T47D (cell line): ENCODE results near the gene SLC7A6OS.
A peak's percentile ranks its signal among the peaks of the same experiment; 100 is the strongest.

Experiments
- DNase-seq, 2 experiments: peaks; one replicate each; pipeline versions ENCODE4 v3.0.0 to v3.0.0-alpha.2; 2011 to 2012; ENCODE audit warnings: low read depth in 1 of 2, low spot score in 1 of 2
- JUND ChIP-seq: IDR thresholded peaks from 2 replicates; pipeline ENCODE4 v1.6.1; 2012; ENCODE audit warnings: low read depth
- in situ Hi-C: cut with HindIII; loops from 2 replicates; pipeline ENCODE4 v1.10.0; 2016; ENCODE audit warnings: low sequenced_read_pairs, low pct_unique_long_range_greater_than_20kb

The SLC7A6OS gene

DNA sequence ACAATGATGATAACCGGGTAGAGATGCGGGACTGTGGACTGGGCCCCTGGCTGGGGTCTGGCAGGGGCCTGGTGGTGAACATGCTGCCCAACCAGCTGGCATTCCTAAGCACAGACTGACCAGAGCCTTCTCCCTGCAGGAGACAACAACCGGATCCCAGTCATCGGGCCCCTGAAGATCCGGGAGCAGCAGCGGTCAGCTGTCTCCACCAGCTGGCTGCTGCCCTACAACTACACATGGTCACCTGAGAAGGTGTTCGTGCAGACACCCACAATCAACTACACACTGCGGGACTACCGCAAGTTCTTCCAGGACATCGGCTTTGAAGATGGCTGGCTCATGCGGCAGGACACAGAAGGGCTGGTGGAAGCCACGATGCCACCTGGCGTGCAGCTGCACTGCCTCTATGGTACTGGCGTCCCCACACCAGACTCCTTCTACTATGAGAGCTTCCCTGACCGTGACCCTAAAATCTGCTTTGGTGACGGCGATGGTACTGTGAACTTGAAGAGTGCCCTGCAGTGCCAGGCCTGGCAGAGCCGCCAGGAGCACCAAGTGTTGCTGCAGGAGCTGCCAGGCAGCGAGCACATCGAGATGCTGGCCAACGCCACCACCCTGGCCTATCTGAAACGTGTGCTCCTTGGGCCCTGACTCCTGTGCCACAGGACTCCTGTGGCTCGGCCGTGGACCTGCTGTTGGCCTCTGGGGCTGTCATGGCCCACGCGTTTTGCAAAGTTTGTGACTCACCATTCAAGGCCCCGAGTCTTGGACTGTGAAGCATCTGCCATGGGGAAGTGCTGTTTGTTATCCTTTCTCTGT lies 51.5 kb downstream of the SLC7A6OS start:
- TF ChIP-seq JUND, result no peak
- in situ Hi-C loops, result no loop called here
- DNase-seq, result no peak

DNA sequence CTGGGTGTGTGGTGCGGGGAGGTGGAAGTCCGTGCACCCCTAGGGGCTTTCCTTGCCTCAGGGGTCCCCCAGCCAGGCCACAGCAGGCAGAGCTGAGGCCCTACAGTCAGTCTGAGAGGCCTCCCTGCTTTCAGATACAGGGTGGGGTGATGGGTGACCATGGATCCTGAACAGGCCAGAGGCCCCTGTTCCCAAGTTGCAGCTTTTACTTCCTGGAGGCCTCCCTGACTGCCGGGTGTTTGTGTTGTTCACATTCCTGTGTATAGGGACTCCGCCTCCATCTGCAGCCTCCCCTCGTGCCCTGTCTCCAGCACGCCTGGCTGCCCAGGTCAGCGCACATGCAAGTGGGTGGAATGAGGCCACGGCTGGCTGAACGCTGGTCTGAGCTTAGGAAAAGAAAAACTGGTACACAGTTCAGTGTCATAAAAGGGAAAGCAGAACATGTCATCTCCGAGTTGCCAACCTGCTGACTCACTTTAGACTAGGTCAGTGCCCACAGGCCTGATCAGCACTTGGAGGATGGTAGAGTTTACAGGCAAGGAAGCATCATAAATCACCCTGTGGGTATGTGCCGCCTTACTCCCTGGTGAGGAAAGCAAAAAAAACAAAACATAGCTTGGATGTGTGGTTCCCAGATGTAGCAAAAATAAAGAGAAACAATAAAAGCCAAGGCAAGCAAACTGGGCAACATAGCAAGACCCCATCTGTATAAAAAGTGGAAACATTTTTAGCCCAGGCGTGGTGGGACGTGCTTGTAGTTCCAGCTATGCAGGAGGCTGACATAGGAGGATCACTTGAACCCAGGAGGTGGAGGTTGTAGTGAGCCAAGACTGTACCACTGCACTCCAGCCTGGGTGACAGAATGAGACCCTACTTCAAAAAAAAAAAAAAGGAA lies 52.6 kb downstream of the SLC7A6OS start:
- TF ChIP-seq JUND, result no peak
- DNase-seq, result peak; percentile 55 to 78
- in situ Hi-C loops, result no loop called here

DNA sequence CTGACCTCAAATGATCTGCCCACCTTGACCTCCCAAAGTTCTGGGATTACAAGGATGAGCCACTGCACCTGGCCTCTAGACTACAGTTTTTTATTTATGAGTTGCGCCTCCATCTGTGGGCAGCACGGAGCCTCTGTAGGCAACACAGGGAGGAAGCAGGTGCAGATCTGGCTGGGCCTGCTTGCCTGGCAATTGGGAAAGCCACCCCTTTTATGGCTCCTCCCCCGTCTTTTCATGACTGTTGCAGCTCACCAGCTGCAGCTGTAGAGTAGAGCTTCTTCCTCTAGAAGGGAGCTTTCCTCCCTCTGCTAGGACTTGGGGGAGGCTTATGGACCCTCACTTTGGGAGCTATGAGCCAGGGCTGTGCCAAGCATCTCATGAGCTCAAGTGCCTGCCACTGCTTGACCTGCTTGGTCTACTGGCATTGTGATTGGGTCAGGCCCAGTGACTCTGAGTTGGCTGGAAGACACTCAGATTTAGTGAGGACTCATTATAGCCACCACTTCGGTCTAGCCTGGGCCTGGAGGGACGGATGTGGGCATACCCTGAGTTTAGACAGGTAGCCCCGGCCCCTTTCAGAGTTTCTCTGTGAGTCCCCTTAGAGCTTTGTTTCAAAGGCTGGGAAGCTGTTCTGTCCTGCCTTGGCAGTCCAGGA lies 53.4 kb downstream of the SLC7A6OS start:
- peak; percentile 55 to 83 for DNase-seq
- TF ChIP-seq JUND, result no peak
- in situ Hi-C loops, result no loop called here

DNA sequence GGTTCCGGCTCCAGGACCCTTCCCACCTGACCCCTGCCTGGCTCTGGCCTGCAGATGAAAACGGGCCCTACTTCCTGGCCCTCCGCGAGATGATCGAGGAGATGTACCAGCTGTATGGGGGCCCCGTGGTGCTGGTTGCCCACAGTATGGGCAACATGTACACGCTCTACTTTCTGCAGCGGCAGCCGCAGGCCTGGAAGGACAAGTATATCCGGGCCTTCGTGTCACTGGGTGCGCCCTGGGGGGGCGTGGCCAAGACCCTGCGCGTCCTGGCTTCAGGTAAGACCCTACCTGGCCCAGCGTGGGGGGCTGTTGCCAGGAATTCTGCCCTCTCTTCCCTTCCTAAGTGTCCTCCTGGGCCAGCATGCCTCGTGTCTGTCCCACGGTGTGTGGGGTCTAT lies 55.0 kb downstream of the SLC7A6OS start:
- in situ Hi-C loops, result no loop called here
- no peak for TF ChIP-seq JUND
- no peak for DNase-seq

DNA sequence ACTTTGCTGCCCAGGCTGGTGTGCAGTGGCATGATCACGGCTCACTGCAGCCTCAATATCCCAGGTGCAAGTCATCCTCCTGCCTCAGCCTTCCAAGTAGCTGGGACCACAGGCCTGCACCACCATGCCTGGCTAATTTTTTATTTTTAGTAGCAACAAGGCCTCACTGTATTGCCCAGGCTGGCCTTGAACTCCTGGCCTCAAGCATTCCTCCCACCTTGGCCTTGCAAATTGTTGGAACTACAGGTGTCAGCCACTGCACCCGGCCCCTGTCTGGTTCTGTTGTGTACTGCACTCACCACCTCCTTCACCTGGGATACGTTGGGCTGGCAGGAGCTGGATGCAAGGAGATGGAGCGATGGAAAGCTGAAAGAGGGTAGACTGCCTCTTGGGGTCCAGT lies 57.0 kb downstream of the SLC7A6OS start:
- no peak for TF ChIP-seq JUND
- in situ Hi-C loops, result no loop called here

DNA sequence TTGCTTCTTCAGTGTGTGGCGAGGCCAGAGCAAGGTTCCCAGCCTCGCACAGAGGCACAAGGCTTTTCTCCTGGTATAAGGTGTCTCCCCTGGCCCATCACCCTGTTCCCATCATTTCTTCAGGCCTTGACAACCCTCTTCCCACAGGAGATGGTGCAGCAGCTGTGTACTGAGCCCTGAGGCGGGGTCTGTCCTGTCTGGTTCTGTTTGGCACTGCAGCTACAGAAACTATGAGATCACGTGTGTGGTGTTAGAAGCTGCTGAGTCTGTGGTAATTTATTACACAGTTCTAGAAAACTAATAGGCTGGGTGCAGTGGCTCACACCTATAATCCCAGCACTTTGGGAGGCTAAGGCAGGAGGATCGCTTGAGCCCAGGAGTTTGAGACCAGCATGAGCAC lies 58.4 kb downstream of the SLC7A6OS start:
- DNase-seq, result no peak
- in situ Hi-C loops, result no loop called here
- no peak for TF ChIP-seq JUND

More for the DNA sequence above, 57.0 kb downstream of the SLC7A6OS start:
- no peak for DNase-seq

DNA sequence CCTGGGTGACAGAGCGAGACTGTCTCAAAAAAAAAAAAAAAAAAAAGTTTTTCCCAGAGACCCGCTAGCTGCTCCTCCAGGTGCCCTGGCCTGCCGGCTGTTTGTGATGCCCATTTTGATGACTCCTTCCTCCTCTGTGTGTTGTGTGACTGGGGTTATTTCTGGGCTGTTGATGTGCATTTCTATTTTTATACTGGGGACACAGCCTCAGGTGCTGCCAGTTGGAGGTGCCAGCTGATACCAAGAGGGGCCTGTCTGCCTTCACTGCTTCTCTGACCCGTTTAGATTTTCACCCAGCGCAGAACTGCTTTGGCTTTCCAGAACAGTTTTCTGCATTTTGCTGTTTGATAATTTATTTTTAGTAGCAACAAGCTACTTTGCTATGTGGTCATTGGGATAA lies 58.9 kb downstream of the SLC7A6OS start:
- in situ Hi-C loops, result no loop called here
- TF ChIP-seq JUND, result no peak
- DNase-seq, result no peak

DNA sequence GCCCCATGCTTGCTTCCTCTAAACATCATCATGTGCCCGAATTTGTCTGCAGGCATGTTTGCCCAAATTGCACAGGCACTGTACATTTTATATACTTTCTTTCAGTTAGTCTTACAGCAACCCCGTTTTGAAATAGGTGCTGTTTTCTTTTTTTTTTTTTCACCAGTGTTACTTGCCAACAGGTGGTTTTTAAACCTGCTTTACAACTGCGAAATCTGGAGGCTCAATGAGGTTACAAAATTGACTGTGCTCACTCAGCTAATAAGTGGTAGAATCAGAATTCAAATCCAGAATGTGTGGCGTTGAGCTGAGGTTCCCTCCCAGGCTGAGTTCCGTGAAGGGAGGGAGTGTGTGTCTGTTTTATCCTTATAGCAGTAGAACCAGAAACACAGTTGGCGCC lies 59.8 kb downstream of the SLC7A6OS start:
- no peak for DNase-seq
- TF ChIP-seq JUND, result no peak
- in situ Hi-C loops, result no loop called here

DNA sequence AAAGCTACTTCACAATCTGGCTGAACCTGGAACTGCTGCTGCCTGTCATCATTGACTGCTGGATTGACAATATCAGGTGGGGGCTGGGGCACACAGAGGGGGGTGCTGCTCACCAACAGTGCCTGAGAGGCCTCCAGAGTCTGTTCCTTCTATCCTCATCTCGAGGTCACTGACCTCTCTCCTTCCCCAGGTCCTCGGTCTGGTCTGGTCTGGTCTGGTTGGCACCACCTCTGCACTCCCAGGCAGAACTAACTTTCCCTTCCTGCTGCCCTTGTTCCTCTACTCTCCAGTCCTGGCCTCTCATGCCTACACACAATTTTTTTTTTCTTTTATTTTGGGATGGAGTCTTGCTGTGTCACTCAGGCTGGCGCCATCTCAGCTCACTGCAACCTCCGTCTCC lies 61.4 kb downstream of the SLC7A6OS start:
- TF ChIP-seq JUND, result no peak
- in situ Hi-C loops, result no loop called here
- no peak for DNase-seq
